Measurements from ENCODE around the gene RFC2. TPM values are rescaled to one million over a fixed set of nuclear protein-coding genes. Genes with fewer than 3 reads are reported as not detected.

RFC2 gene
- total and polyA plus RNA-seq, 10 of the 15 experiments (the other 5 are each of a cell fraction or from before 2014, with no cell fraction given), result 25.8 to 145 (median 90.9) TPM

DNA sequence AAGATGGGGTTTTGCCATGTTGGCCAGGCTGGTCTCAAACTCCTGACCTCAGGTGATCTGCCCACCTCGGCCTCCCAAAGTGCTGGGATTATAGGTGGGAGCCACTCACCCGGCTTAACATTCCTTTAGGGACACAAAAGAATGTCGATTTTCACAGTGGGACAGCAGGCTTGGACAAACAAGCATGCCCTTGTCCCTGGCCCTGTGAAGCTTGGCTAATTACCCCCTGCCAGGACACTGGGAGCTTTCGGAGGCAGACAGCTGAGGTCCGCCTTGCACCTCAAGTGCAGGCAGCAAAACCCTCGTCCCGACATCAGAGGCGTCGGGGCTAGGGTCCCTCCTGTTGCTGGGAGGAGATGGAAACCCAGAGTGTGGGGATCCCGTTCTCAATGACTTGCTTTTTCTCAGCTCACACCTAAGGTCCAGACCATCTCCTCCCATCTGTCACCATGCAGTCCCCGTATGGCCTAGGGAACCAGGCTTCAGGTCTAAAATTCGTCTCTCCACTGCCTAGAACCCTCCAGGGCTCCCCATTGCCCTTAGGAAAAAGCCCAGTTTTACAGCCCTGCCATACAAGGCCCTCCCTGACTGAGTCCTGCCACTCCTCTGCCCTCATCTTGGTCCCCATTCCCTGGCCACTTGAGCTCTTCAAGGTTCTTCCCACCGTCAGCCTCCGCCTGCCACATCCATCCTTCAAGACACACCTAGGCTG is 28.7 kb upstream of the RFC2 start:
- H3K4me2 ChIP-seq (ENCODE audit: control insufficient read depth, insufficient read depth), result no peak overlapping the region
- H4K20me1 ChIP-seq (ENCODE audit: control insufficient read depth, insufficient read depth), result no peaks in the 10 kb centered on the region
- no peaks in the 10 kb centered on the region for H3K27me3 ChIP-seq (replicated peaks in 1 of 2; ENCODE audit: control insufficient read depth in 2 of 2, insufficient read depth in 2 of 2, low read length in 1 of 2)
- intact Hi-C loops (cut with micrococcal nuclease; ENCODE audit: unreplicated experiment), result loop anchor here (10.0 kb wide), 2 partner anchors 112 to 382 kb away; no protein-coding TSS in a partner anchor
- BruUV-seq (replicated peaks), result no TSS peak
- H2AFZ ChIP-seq (ENCODE audit: control insufficient read depth, low read depth, low read length), result no peak overlapping the region
- H3K36me3 ChIP-seq (ENCODE audit: control insufficient read depth in 2 of 2, insufficient read depth in 2 of 2, low read length in 1 of 2), result no peaks in the 10 kb centered on the region
- POLR2A ChIA-PET, result interaction anchor here (0.7 to 8.7 kb wide), 7 partner anchors 8 to 89 kb away, joined by 3 to 171 read pairs (median 14); partner anchors contain the start of gene LAT2
- no peak overlapping the region for H3K4me3 ChIP-seq
- H3K4me1 ChIP-seq (ENCODE audit: control insufficient read depth, insufficient read depth, low read length), result peaks cover 34% of the 10 kb centered on the region
- H3K27ac ChIP-seq (ENCODE audit: control insufficient read depth, insufficient read depth), result no peak overlapping the region
- no peak overlapping the region for H3K9ac ChIP-seq (ENCODE audit: control insufficient read depth, insufficient read depth, low read length)
- in situ Hi-C loops (cut with MboI), result no loop called here
- DNase-seq (ENCODE audit: low read depth, low spot score), result no peak
- H3K79me2 ChIP-seq (ENCODE audit: control insufficient read depth, insufficient read depth, low read length), result peaks cover 15% of the 10 kb centered on the region
- CTCF ChIA-PET, result interaction anchor here (2.7 to 6.5 kb wide), 2 partner anchors 7 to 76 kb away, joined by 11 to 103 read pairs; no protein-coding TSS in a partner anchor
- no peak for FAIRE-seq
- 93% methylated on average over 14 of the region's 14 CpGs for WGBS (ENCODE audit: insufficient coverage, insufficient replicate concordance, low lambda C conversion rate, missing lambda C conversion rate)
- no peaks in the 10 kb centered on the region for H3K9me3 ChIP-seq (replicated peaks; ENCODE audit: control insufficient read depth, insufficient read depth, low read length)
- SMC1A ChIA-PET (ENCODE audit: uncharacterized antibody, unreplicated experiment), result interaction anchor here (1.5 to 12.0 kb wide), 5 partner anchors 10 to 118 kb away, joined by 5 to 285 read pairs (median 8); no protein-coding TSS in a partner anchor
- RAD21 ChIA-PET (ENCODE audit: unreplicated experiment), result interaction anchor here (2.4 to 12.0 kb wide), 2 partner anchors 7 to 15 kb away, joined by 17 to 169 read pairs; no protein-coding TSS in a partner anchor
- no peak for ATAC-seq
- TF ChIP-seq RELA (IDR thresholded peaks at IDR 0.05; ENCODE audit: borderline replicate concordance, partially characterized antibody), result no peak
- no peak for TF ChIP-seq MXI1 (IDR thresholded peaks at IDR 0.05; ENCODE audit: low read depth, low read length)
- TF ChIP-seq, protein P1, sequence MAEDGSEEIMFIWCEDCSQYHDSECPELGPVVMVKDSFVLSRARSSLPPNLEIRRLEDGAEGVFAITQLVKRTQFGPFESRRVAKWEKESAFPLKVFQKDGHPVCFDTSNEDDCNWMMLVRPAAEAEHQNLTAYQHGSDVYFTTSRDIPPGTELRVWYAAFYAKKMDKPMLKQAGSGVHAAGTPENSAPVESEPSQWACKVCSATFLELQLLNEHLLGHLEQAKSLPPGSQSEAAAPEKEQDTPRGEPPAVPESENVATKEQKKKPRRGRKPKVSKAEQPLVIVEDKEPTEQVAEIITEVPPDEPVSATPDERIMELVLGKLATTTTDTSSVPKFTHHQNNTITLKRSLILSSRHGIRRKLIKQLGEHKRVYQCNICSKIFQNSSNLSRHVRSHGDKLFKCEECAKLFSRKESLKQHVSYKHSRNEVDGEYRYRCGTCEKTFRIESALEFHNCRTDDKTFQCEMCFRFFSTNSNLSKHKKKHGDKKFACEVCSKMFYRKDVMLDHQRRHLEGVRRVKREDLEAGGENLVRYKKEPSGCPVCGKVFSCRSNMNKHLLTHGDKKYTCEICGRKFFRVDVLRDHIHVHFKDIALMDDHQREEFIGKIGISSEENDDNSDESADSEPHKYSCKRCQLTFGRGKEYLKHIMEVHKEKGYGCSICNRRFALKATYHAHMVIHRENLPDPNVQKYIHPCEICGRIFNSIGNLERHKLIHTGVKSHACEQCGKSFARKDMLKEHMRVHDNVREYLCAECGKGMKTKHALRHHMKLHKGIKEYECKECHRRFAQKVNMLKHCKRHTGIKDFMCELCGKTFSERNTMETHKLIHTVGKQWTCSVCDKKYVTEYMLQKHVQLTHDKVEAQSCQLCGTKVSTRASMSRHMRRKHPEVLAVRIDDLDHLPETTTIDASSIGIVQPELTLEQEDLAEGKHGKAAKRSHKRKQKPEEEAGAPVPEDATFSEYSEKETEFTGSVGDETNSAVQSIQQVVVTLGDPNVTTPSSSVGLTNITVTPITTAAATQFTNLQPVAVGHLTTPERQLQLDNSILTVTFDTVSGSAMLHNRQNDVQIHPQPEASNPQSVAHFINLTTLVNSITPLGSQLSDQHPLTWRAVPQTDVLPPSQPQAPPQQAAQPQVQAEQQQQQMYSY (CRISPR knock-in tag; IDR thresholded peaks at IDR 0.05), result no peak
- TF ChIP-seq FOXK2 (IDR thresholded peaks at IDR 0.05), result no peak
- TF ChIP-seq NR2F1 (conservative IDR thresholded peaks at IDR 0.05), result no peak
- TF ChIP-seq, protein P2, sequence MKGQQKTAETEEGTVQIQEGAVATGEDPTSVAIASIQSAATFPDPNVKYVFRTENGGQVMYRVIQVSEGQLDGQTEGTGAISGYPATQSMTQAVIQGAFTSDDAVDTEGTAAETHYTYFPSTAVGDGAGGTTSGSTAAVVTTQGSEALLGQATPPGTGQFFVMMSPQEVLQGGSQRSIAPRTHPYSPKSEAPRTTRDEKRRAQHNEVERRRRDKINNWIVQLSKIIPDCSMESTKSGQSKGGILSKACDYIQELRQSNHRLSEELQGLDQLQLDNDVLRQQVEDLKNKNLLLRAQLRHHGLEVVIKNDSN (IDR thresholded peaks at IDR 0.05; ENCODE audit: borderline replicate concordance, extremely low read length, insufficient read depth, low read depth, low read length), result no peak
- no peak for TF ChIP-seq PAX8 (IDR thresholded peaks at IDR 0.05)
- TF ChIP-seq SIX5 (IDR thresholded peaks at IDR 0.05; ENCODE audit: low read depth, low read length, severe bottlenecking), result no peak
- no peak for TF ChIP-seq SUZ12 (IDR thresholded peaks at IDR 0.05; ENCODE audit: unreplicated experiment)
- TF ChIP-seq, protein P3, sequence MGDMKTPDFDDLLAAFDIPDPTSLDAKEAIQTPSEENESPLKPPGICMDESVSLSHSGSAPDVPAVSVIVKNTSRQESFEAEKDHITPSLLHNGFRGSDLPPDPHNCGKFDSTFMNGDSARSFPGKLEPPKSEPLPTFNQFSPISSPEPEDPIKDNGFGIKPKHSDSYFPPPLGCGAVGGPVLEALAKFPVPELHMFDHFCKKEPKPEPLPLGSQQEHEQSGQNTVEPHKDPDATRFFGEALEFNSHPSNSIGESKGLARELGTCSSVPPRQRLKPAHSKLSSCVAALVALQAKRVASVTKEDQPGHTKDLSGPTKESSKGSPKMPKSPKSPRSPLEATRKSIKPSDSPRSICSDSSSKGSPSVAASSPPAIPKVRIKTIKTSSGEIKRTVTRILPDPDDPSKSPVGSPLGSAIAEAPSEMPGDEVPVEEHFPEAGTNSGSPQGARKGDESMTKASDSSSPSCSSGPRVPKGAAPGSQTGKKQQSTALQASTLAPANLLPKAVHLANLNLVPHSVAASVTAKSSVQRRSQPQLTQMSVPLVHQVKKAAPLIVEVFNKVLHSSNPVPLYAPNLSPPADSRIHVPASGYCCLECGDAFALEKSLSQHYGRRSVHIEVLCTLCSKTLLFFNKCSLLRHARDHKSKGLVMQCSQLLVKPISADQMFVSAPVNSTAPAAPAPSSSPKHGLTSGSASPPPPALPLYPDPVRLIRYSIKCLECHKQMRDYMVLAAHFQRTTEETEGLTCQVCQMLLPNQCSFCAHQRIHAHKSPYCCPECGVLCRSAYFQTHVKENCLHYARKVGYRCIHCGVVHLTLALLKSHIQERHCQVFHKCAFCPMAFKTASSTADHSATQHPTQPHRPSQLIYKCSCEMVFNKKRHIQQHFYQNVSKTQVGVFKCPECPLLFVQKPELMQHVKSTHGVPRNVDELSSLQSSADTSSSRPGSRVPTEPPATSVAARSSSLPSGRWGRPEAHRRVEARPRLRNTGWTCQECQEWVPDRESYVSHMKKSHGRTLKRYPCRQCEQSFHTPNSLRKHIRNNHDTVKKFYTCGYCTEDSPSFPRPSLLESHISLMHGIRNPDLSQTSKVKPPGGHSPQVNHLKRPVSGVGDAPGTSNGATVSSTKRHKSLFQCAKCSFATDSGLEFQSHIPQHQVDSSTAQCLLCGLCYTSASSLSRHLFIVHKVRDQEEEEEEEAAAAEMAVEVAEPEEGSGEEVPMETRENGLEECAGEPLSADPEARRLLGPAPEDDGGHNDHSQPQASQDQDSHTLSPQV (IDR thresholded peaks at IDR 0.05), result no peak
- TF ChIP-seq BHLHE40 (IDR thresholded peaks at IDR 0.05; ENCODE audit: borderline replicate concordance in 1 of 2, low read depth in 2 of 2, low read length in 1 of 2), result no peak
- TF ChIP-seq, protein P4, sequence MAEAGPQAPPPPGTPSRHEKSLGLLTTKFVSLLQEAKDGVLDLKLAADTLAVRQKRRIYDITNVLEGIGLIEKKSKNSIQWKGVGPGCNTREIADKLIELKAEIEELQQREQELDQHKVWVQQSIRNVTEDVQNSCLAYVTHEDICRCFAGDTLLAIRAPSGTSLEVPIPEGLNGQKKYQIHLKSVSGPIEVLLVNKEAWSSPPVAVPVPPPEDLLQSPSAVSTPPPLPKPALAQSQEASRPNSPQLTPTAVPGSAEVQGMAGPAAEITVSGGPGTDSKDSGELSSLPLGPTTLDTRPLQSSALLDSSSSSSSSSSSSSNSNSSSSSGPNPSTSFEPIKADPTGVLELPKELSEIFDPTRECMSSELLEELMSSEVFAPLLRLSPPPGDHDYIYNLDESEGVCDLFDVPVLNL (IDR thresholded peaks at IDR 0.05; ENCODE audit: low read depth, low read length), result no peak
